Activated CD4-positive, CD25-positive, alpha-beta regulatory T cell treated with anti-CD3 and anti-CD28 coated beads, Interleukin-2, amount 50 U/mL, for 16 hours (primary cell): ENCODE results near the gene MED29.

ENCODE experiments used
- DNase-seq: peaks from one replicate; pipeline ENCODE4 v3.0.0-alpha.2; 2020; ENCODE audit warnings: low read depth, low spot score

The MED29 gene

DNA sequence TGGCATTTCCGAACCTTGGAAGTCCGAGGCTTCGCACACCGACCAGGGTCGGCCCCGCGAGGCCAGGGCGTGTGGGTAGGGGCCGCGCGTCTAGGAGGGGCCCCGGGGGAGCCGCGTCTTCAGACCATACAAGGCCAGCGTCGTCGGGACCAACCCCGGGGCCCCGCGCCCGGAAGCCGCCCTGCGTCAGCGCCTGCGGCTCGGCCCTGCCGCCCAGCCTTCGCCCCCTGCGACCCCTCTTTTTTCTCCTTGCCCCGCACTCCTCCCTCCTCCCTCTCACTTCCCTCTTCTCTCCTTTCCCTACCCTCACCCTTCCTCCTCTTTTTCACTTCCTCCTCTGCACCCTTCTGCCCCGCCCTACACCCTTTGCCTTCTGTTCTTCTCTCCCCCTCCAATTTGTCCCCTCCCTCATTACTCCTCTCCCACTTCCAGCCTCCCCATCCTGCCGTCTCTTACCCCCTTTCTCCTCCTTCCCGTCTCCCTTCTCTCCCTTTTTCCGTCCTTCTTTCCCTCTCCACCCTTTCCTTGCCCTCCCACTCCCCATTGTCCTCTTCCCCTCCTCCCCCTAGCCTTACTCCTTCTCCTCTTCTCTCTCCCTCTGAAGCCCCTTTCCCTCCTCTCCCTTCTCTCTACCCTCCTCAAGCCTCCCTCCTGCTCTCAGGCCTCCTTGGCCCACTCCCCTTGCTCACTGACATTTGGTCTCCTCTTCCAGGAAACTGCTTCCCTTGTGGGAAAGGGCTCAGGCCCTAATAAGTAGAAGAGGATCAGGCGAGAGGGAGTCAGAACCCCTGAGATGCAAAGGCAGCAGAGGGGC is 19.0 kb downstream of the MED29 start:
- no peak for DNase-seq

DNA sequence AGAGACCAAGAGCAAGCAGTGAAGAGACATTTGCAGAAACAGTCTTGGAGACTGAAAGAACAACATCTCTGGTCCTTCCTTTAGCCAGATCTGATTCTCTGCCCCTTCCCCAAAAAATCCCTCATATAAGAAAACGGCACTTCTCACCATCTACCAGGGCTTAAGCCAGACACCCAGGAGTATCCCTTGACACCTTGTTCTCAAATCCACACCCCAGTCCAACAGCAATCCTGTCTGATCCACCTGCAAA is 19.6 kb downstream of the MED29 start:
- no peak for DNase-seq

DNA sequence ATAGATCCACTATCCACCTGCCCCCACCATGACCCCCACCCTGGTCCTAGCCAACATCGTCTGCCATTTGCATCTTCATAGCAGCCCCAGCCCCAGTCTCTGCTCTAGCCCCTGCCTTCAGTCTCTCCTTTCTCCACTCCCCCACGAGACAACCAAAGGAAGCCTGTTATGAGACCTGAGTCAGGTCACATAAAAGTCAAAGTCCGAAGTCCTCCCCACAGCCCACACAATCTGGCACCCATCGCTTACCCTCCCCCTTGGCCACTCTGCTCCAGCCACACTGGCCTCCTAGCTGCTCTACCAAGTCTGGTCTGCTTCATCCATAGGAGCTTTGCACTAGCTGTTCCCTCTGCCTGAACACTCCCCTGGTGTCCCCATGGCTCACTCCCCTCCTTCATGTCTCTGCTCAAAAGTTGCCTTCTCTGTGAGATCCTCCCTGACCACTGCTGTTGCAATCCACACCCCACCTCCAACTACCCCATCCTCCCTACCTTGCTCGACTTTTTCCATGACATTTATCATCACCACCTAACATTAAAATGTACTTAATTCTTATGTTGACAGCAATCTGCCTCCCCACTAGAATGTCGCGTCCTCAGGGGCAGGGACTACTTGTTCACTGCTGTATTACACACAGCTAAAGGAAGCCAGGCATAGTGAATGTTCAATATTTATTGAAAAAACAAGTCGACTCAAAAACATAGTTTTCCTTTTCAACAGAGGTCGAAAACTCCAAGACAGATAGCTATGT is 20.1 kb downstream of the MED29 start:
- no peak for DNase-seq

DNA sequence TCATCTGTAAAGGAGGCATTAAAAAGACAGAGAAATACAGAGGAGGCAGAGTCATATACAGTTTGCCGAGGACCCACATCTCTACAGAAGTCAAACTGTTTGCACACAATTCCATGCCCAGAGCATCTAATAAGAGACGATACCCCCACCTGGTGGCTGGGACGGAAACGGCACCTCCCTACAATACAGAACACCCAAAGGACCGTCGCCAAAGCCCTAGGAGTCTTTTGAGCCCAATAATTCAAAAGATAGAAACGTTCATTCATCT is 20.6 kb downstream of the MED29 start:
- DNase-seq, result peak; percentile 85

DNA sequence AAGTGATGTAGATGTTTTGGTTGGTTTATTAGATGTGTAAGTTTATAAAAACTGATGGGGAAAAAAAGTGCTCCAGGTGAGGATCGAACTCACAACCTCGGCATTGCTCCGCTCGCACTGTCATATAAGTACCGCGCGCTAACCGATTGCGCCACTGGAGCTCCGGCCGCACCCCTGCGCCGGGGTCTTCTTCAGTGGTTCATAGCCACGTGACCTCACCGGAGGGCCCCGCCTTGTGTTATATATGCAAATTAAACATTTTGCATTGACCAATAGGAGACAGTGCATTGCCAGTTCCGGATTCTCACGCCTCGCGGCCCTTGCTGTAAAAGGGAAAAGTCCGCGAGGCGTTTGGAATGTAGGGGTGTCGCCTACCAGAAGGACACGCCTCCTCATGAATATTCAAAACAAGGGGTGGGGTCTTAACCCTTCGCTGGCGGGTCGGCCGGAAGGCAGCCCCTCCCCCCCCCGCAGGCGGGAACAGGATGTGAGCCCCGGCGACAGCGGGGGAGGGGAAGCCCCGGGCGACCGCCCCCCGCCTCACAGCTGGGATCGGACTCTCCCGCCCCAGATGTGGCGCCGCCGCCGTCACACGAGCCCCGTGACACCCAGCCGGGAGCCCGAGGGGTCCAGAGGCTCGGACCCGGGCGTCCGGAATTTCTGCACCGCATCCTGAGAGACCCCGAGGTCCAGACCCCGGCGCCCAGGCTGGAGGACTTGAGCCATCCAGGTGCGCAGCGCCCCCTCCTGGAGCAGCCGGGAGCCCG is 21.1 kb downstream of the MED29 start, which contains the start of gene PLEKHG2:
Gene PLEKHG2 (plus strand): TSS at position 570 of the 767 bp plus-strand sequence. CDS start 1,418 bp downstream, outside the sequence.
- DNase-seq, result peak; percentile 93

DNA sequence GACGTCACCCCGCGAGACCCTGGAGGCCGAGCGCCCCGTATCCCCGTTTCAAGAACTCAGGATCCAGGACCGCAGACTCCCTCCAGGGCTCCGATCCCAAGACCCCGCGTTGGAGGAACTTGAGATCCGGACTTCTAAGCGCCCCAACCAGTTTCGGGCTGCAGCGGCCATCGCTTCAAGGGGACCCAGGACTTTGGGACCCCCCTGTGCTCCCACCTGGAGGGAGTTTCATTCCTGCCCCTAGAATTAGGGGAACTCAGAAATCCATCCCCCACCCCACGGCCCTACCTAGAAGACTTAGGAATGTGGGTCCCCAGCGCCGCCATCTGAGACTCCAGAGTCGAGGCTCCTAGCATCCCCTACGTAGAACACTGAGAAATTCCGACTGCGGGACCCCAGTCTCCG is 21.7 kb downstream of the MED29 start:
- DNase-seq, result no peak

DNA sequence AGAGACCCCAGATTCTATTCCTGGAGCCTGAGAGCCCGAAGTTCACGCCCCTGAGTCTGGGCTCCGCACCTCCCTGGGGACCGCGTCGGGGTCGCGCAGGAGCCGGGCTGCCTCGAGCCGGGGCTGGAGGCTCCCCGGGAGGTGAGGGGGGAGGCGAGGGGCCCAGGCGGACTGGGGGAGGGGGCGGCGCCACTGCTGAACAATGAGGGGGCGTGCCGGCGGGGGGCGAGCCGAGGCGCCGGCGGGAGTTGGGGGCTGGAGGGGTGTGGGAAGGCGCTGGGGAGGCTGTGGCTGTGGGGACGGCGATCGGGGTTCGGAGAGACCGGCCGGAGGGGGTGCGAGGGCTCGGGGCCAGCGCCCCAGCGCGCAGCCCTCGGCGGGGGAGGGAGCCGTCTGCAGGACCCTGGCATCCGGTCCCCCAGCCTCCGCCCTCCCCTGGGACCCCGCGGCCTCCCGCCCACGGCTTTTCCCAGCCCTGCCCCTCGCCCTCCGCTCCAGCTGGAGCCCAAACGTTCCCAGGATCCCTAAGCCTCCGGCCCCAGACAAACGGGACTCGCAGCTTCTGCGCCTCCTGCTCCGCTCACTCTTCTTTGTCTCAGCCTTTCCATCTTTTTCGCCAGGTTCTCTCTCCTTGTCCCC is 22.2 kb downstream of the MED29 start:
- no peak for DNase-seq

DNA sequence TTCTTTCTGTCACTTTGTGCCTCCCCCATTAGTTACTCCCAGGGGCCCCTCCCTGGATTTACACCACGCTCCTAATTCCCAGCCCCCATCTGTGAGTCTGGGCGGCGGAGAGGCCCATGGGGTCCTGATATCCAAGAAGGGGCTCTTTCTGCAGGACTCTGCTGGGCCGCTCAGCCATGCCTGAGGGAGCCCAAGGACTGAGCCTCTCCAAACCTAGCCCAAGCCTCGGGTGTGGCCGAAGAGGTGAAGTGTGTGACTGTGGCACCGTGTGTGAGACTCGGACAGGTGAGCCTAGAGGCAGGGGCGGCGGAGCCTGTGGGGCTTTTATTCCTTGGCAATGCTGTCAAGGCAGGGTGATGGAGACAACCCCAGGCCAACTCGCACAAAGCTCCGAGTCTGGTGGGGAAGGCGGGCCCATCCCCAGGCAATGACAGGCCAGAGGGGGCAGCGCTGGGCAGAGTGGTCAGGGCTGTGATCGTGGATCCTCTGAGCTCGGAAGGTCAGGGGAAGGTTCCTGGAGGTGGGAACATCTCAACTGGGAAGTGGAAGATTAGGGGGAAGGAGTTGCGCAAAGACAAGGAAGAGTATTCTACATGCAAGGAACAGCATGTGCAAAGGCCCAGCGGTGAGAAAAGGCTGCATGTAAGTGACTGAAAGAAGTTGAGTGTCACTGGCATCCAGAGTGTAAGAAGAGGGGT is 22.9 kb downstream of the MED29 start:
- DNase-seq, result no peak

DNA sequence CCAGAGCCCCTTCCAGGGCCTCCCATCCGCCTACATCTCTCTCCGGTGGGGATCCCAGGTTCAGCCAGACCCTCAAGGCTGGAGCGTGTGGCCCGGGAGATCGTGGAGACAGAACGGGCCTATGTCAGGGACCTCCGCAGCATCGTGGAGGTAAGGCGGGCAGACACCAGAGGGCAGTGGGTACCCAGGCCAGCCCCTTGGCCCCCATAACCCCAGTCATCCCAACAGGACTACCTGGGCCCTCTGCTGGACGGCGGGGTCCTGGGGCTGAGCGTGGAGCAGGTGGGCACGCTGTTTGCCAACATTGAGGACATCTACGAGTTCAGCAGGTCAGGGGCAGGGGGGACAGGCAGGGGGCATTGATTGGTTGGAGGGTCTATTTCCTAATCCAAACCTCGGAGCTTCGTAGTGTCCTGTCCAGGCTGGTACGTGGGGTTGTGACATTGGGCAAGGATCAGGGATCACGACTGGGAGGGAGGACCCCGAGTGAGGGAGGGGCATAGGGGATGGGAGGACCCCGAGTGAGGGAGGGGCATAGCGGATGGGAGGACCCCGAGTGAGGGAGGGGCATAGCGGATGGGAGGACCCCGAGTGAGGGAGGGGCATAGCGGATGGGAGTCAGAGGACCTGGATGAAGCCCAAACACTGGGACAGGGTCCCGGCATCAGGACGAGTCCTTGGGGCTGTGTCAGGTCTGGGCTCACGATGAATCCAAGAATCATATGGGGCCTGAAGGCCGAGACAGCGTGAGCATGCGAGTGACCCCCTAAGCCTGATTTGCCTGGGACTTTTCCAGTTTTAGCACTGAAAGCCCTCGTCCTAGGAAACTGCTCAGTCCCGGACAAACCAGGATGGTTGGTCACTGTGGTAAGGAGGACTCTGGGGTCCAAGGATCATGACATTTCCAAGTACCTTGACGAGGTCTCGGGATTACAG is 24.2 kb downstream of the MED29 start:
- no peak for DNase-seq

DNA sequence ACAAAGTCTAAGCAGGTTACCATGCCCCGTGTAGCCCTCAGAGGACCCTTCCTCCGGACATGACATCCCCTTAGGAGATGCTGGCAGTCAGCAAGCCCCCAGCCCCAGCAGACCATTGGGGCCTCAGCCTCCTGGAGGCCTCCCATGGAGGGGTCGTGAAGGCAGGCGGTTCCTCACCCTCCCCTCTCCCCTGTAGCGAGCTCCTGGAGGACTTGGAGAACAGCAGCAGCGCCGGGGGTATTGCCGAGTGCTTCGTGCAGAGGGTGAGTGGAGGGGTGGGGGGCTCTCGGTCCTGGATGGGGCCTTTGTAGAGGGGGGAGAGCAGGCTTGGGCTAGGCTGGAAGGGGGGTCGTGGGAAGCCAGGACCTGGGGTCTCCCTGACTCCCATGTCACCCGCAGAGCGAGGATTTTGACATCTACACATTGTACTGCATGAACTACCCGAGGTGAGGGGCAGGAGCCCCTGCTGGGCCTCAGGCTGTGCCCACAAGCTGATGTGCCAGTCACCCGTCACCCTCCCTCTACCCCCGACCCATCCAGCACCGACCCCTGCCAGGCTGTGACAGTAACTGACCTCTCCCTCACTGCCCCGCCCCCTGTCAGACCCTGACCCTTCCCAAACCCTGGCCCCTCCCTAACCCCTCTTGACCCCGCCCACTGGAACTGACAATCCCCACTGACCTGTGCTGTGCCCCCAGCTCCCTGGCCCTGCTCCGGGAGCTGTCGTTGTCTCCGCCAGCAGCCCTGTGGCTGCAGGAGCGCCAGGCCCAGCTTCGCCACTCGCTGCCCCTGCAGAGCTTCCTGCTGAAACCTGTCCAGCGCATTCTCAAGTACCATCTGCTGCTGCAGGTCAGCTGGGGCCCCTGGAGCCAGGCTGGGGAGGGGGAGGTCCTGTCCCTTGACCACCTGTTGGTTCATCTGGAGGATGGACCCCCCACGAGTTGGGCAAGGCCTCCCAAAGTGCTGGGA is 25.3 kb downstream of the MED29 start:
- DNase-seq, result no peak

DNA sequence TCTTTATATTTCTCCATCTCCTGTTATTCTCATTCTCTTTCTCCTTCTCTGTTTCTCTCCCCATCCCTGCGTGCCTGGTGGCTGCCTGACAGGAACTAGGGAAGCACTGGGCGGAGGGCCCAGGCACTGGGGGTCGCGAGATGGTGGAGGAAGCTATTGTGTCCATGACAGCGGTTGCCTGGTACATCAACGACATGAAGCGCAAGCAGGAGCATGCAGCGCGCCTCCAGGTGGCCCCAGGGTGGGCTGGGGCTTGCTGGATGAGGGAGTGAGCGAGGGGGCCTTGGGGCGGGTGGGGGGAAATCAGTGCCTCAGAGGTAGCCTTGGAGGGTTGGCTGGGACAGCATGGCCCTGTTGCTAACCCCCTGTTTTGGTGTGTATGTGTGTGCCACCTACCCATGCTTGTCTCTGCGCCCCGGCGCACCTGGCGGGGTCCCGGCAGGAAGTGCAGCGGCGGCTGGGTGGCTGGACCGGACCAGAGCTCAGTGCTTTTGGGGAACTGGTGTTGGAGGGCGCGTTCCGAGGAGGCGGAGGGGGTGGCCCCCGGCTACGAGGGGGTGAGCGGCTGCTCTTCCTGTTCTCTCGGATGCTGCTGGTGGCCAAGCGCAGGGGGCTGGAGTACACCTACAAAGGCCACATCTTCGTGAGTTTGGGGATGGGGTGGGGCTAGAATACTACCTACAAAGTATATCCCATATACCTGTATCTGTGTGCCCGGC is 26.4 kb downstream of the MED29 start:
- no peak for DNase-seq

DNA sequence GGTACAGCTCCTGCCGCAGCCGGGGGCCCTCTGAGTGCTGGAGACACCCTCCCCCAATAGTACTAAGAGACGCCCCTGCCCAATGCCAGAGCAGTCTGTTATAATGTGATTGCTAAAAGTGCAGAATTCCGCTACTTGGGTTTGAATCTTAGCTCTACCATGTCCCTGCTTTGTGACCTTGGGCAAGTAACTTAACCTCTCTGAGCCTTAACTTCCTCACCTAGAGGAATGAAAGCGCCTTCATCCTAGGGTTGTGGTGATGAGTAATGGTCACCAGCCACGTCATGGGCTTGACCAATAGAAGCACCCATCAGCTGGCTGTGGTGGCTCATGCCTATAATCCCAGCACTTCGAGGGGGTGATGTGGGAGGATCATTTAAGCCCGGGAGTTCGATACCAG is 27.8 kb downstream of the MED29 start:
- DNase-seq, result no peak

DNA sequence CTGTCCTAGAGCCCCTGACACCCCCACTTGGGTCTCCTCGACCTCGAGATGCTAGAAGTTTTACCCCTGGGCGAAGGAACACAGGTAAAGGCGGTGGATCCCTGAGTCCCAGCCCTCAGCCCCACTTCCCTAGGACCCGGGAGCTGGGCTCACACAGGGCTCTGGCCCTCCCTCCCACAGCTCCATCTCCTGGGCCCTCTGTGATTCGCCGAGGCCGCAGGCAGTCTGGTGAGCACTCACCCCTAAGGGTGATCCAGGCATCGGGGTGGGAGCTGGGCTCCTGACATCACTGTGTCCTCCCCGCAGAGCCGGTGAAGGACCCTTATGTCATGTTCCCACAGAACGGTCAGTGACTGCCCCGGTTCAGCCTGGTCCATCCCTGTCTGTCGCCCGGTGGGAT is 29.6 kb downstream of the MED29 start:
- no peak for DNase-seq

DNA sequence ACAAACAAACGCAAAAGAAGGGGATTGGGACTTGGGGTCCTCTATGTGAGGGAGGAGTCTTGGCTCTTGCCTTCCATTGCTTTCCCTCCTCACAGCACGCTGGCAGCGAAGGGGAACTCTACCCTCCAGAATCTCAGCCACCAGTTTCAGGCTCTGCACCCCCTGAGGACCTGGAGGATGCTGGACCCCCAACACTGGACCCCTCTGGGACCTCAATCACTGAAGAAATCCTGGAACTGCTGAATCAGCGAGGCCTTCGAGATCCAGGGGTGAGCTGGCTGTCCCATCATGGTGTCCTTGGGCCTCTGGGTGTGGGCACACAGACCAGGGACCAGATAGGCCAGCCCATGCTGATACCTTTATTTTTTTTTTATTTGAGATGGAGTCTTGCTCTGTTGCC is 30.8 kb downstream of the MED29 start:
- DNase-seq, result no peak

DNA sequence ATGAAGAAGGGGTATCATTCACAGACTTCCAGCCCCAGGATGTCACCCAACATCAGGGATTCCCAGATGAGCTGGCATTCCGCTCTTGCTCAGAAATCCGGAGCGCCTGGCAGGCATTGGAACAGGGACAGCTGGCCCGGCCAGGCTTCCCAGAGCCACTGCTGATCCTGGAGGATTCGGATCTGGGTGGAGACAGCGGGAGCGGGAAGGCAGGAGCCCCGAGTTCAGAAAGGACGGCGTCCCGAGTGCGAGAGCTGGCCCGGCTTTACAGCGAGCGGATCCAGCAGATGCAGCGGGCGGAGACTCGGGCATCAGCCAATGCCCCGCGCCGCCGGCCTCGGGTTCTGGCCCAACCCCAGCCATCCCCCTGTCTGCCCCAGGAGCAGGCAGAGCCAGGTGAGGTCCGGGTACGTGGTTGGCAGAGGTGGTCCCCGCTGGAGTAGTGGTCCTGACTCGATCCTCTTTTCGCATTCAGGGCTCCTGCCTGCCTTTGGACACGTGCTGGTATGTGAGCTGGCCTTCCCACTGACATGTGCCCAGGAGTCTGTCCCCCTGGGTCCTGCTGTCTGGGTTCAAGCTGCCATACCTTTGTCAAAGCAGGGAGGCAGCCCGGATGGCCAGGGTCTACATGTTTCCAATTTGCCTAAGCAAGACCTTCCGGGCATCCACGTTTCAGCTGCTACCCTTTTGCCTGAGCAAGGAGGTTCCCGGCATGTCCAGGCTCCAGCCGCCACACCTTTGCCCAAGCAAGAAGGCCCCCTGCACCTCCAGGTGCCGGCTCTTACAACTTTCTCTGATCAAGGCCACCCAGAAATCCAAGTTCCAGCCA is 32.3 kb downstream of the MED29 start:
- no peak for DNase-seq

DNA sequence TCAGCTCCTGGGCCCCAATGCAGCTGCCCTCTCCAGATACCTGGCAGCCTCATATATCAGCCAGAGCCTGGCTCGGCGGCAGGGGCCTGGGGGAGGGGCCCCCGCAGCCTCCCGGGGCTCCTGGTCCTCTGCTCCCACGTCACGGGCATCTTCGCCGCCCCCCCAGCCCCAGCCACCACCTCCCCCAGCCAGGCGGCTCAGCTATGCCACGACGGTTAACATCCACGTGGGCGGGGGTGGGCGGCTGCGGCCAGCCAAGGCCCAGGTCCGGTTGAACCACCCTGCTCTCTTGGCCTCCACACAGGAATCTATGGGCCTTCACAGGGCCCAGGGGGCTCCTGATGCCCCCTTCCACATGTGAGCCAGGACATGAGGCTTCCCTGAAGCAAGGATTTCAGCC is 33.8 kb downstream of the MED29 start:
- no peak for DNase-seq

DNA sequence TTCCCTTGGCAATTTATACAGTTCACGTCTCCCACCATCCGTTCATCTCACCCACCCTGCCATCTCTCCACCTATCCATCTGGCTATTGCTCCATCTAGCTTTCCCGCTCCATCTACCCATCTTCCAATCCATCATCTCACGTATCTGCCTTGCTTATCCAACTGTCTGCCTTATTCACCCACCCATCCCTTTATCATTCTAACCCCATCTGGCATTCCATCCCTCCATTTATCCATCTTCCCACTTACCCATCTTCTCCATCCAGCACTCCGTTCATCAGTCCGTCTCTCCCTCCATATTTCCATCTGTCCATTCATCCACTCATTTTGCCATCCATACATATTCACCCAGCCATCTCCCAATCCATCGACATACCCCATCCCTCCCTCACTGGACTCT is 34.6 kb downstream of the MED29 start:
- no peak for DNase-seq

DNA sequence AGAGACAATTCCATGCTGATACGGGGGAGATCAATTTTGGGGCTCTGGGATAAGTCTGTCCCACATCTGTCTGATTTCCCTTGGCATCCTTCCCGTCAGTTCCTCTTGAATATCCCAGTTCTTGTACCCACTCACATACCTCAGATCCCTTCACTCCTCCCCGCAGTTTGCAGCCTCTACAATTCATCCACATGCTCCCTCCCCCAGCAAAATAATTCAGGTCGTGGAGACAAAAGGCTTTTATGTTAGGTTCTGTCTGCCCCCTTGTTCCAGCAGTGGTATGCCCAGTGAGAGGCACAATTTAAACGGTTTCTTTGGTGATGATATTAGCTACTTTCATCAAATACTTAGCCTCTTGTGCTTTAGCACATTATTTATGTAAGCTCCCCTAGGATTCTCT is 35.0 kb downstream of the MED29 start:
- DNase-seq, result no peak
